ENCODE data around the gene EPB41L4A.
"Not testable (repeated sequence)": the region's sequence is repeated elsewhere in the genome, so short reads cannot be mapped to it uniquely, and the experiment has no call there.

Gene EPB41L4A

DNA sequence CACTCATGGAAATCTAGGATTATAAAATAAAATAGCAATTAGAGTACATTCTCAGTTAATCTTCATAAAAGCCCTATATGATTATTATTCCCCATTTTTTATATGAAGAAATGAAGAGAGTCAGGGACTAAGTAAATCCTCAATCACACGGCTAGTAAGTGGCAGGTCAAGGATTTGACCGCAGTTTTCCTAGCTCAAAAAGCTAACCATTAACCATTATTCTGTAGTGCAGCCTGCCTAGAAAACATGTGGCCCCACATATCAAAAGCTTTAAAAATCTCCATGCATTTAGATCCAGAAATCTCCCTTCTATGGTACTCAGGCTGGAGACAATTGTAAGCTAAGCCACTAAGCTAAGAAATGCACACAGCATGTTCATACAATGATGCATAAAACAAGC is 21.4 kb downstream of the EPB41L4A start:
- no peak for DNase-seq (ENCODE audit: low spot score)

DNA sequence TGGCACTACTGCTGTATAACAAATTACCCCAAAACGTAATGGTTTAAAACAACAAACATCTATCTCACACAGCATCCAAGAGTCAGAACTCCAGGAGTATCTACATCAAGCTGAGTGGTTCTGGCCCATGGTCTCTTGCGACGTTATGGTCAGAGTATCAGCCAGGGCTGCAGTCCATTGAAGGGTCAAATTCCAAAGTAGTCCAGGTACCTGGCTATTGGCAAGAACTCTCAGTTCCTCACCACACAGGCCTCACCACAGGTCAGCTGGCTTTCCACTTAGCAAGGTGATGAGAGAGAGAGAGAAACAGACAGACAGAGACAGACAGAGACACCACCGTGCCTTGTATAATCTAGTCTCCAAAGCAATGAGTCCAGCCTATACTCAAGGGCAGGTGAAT is 22.6 kb downstream of the EPB41L4A start:
- DNase-seq (ENCODE audit: low spot score): no peak

DNA sequence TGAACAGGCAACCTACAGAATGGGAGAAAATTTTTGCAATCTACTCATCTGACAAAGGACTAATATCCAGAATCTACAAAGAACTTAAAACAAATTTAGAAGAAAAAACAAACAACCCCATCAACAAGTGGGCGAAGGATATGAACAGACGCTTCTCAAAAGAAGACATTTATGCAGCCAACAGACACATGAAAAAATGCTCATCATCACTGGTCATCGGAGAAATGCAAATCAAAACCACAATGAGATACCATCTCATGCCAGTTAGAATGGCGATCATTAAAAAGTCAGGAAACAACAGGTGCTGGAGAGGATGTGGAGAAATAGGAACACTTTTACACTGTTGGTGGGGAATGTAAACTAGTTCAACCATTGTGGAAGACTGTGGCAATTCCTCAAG is 23.8 kb downstream of the EPB41L4A start:
- DNase-seq (ENCODE audit: low spot score): not testable (repeated sequence)

DNA sequence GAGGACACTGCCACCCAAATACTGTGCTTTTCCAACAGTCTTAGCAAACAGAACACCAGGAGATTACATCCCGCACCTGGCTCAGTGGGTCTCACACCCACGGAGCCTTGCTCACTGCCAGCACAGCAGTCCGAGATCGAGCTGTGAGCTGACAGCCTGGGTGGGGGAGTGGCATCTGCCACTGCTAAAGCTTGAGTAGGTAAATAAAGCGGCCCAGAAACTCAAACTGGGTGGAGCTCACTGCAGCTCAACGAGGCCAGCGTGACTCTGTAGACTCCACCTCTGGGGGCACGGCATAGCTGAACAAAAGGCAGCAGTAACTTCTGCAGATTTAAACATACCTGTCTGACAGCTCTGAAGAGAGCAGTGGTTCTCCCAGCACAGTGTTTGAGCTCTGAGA is 28.8 kb downstream of the EPB41L4A start:
- DNase-seq (ENCODE audit: low spot score): no peak

GRCh38 chr5:112388739-112389138 is 30.3 kb downstream of the EPB41L4A start:
- DNase-seq (ENCODE audit: low spot score): no peak

DNA sequence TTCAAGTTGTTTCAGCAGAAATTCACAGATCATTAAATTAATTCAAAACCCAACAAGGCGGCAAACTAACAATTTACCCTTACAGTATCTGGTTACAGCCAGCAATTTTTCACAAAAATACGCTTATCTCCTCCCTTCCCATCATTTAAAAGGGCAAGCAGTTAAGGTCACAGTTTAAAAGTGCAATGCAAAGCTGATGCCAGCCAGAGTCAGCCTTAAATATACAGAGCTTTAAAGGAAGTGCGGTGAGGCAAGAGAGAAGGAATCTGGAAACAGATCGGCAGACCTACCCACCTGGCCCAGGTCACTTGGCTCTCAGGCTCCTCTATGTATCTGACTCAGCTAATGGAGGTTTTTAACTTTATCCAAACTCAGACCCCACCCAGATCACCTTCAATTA is 31.0 kb downstream of the EPB41L4A start:
- no peak for DNase-seq (ENCODE audit: low spot score)

GRCh38 chr5:112386766-112387165 is 32.3 kb downstream of the EPB41L4A start:
- DNase-seq (ENCODE audit: low spot score): no peak

DNA sequence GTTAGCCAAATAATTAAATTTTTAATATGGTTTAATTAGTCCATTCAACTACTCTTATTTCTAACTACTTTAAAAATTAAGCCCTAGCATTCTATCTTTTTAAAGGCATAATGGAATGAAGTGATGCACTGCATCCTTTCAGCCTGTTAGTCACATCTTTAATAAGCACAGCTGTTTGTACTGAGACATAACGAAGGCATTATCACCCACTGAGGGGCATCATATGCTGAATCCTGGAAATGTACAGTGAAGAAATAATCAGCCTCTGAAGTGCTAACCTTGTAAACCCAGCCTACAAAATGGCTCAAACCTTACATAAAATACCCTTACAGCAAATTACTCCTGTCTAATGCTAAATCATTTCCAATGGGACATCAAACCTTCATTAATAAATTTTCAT is 33.1 kb downstream of the EPB41L4A start:
- DNase-seq (ENCODE audit: low spot score): no peak

GRCh38 chr5:112385566-112385965 is 33.5 kb downstream of the EPB41L4A start:
- DNase-seq (ENCODE audit: low spot score): no peak

DNA sequence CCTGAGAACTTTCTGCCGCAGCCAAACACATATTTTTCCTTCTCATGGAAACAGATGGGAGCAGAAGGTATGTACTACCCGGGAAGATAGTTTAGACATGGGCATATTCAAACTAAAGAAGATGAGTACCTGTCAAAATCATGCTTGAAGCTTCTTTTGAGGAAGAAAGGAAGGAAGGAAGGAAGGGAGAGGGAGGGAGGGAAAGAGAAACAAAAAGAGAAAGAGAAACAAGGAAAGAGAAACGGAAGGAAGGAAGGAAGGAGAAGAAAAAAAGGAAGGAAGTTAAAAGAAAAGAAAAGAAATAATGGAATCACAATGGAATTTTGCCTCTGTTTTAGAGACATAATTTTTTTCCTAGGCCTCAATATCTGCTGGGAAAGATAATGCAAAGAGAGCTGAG is 34.6 kb downstream of the EPB41L4A start:
- DNase-seq (ENCODE audit: low spot score): no peak

DNA sequence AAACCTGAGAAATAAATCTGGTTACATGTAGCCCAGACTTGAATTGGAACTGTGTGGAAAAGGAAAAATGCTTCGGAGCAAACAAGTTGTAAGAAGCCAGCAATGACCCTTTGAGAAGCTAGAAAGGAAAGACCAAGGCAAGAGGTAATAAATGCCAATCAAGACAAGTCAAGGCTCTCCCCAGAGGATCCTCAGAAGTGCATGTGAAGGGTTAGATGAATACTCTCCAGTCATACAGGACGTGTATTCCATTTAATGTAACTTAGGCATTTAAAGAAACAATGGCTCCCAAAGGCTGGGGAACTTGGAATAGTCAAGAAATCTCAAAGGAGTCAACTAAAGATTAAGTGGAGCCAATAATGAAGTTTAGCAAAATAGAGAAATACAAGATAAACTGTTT is 36.2 kb downstream of the EPB41L4A start:
- DNase-seq (ENCODE audit: low spot score): no peak

GRCh38 chr5:112381521-112381920 is 37.6 kb downstream of the EPB41L4A start:
- no peak for DNase-seq (ENCODE audit: low spot score)

GRCh38 chr5:112379542-112380325 is 39.3 kb downstream of the EPB41L4A start:
- no peak for DNase-seq (ENCODE audit: low spot score)

DNA sequence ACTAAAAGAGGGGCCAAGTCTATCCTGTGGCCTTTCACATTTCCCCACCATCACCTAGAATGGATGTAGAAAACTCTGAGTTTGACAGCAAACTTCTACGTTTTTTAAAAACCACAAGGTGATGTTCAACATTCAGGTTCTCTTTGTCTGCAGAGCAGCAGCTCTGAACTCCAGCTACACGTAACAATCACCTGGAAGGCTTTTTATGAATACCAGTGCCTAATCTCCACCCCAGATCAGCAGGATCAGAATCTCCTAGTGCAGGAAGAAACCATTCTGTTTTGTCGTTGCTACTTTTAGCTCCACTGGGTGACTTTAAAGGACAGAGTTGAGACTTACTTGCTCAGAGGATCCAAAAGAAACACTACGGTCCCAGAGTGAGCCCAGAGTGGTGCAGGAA is 44.3 kb downstream of the EPB41L4A start:
- no peak for DNase-seq (ENCODE audit: low spot score)

GRCh38 chr5:112374356-112374755 is 44.7 kb downstream of the EPB41L4A start:
- DNase-seq (ENCODE audit: low spot score): no peak

- DNase-seq (ENCODE audit: low spot score): no peak
Observed at GRCh38 chr5:112373885-112374284, 45.2 kb downstream of the EPB41L4A start.

DNA sequence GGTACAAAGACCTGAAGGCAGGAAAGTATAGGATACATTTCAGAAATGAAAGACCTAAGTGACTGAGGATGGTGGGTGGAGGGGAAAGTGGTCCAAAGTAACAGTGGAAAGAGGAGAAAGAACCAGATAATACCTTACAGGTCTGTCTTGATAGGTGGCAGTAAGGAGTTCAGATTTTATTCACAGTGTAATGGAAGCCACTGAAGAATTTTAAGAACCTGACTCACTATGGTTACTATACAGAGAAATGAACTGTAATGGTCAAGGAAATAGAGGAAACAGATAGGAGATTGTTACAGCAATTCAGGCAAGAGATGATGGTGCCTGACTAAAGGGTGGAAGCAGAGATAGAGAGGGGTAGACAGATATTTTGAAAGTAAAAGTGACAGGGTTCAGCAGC is 46.5 kb downstream of the EPB41L4A start:
- no peak for DNase-seq (ENCODE audit: low spot score)

DNA sequence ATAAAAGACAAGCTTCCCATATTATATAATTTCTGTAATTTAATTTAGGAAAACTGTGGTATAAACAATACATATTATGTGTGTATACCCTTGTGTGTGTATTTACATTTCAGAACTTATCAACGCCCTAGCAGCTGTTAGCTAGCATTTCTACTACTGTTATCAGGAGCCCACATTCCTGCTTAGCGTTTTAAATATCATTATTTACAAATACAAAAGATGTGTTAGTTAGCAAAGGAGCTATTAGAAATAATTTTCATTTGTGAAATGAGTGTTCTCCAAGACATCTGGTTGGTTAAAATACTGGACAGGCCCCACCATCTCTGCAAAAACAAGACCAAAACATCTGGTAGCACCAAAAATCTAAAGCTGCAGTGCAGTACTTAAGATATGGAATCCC is 48.0 kb downstream of the EPB41L4A start:
- DNase-seq (ENCODE audit: low spot score): no peak

GRCh38 chr5:112367400-112367799 is 51.7 kb downstream of the EPB41L4A start:
- DNase-seq (ENCODE audit: low spot score): no peak

GRCh38 chr5:112366987-112367386 is 52.1 kb downstream of the EPB41L4A start:
- DNase-seq (ENCODE audit: low spot score): no peak

GRCh38 chr5:112360740-112361139 is 58.3 kb downstream of the EPB41L4A start:
- DNase-seq (ENCODE audit: low spot score): not testable (repeated sequence)

DNA sequence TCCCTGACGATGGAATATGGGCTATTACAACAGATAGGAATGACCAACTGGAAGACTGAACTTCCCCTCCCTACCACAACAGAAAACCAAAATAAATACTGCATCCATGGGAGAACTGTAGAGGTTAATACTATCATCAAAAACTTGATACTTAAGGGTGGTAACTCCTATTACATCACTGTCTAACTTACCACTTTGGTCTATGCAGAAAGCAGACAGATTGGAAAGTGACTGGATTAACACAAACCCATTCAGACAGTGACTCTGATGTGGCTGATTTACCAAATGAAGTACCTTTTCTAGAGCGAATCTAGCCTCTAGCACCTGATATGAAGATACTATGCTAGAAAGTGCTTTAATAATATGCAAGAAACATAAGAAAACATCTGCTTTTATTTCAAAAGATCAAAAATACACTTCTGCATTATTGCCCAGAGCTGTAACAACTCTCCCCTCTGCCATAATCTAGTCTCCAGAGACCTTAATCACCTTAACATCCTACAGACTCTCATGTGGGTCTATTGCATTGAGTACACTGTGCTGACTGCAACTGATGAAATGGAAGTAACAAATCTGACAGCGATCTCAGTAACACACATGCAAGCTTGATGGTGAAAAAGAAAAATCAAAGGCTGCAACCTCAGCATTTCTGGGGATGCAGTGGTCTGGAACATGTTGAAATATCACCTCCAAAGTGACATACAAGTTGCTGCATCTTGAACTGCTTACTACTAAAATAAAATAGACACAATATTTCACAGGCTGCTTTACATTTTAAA is 62.7 kb downstream of the EPB41L4A start:
- no peak for DNase-seq (ENCODE audit: low spot score)

DNA sequence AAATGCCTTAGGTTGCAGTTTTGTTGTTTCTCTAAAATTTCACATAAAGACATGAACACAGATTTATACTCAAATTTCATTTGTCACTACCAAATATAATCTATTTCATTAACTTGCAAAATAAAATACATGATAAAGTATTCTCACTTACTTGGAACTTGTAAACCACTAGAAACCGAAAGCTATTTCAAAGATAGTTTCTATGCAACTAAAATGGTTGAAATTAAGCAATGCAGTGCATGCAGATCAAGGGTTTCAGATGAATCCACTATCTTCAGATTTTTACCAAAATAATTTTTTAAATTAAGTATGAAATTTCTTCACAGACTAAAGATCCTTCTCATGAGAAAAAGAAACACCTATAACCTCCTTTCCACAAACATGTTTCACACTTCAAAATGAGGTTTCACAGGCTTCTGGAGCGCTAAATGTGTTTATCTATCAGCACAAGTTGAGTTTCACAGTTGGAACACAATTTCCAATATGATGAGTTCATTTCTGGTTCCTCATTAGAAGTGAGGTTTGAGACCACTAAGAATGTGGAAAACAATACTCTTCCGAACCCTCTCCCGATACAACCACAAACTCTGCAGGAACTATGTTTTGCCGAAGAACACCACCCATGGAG is 63.9 kb downstream of the EPB41L4A start:
- DNase-seq (ENCODE audit: low spot score): no peak

Data from pons (tissue), 1 donor.